Measurements from ENCODE around the gene PHETA2. TPM values are rescaled to one million over a fixed set of nuclear protein-coding genes. Genes with fewer than 3 reads are reported as not detected.

PHETA2 gene
- total RNA-seq, 1 experiment from 2014 or later, result 5.7 TPM

GRCh38 chr22:42039271-42039670 lies 34.8 kb upstream of the PHETA2 start:
- TF ChIP-seq RORB (CRISPR knock-in tag; IDR thresholded peaks at IDR 0.05) (no peak), NFATC4 (CRISPR knock-in tag; IDR thresholded peaks at IDR 0.05) (no peak), TEAD1 (CRISPR knock-in tag; IDR thresholded peaks at IDR 0.05) (no peak), EMX1 (CRISPR knock-in tag; IDR thresholded peaks at IDR 0.05) (no peak), HMGA2 (CRISPR knock-in tag; IDR thresholded peaks at IDR 0.05) (no peak), SP1 (CRISPR knock-in tag; conservative IDR thresholded peaks at IDR 0.05) (no peak), MXD4 (CRISPR knock-in tag; IDR thresholded peaks at IDR 0.05; ENCODE audit: borderline replicate concordance) (no peak), TCF7 (CRISPR knock-in tag; IDR thresholded peaks at IDR 0.05; ENCODE audit: low read depth) (no peak), PRRX2 (CRISPR knock-in tag; IDR thresholded peaks at IDR 0.05) (no peak), ZNF532 (CRISPR knock-in tag; IDR thresholded peaks at IDR 0.05; ENCODE audit: borderline replicate concordance) (no peak), RELA (CRISPR knock-in tag; IDR thresholded peaks at IDR 0.05; ENCODE audit: borderline replicate concordance) (no peak), ZNF219 (CRISPR knock-in tag; IDR thresholded peaks at IDR 0.05; ENCODE audit: borderline replicate concordance) (no peak), ZNF671 (CRISPR knock-in tag; IDR thresholded peaks at IDR 0.05) (no peak)
- TF ChIP-seq, protein P1, sequence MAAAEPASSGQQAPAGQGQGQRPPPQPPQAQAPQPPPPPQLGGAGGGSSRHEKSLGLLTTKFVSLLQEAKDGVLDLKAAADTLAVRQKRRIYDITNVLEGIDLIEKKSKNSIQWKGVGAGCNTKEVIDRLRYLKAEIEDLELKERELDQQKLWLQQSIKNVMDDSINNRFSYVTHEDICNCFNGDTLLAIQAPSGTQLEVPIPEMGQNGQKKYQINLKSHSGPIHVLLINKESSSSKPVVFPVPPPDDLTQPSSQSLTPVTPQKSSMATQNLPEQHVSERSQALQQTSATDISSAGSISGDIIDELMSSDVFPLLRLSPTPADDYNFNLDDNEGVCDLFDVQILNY (CRISPR knock-in tag; IDR thresholded peaks at IDR 0.05), result no peak
- Mint-ChIP-seq H3K36me3 (peaks cover 10% of the 10 kb centered on the region), H3K27ac (no peak overlapping the region), H3K27me3 (ENCODE audit: low read depth) (peaks cover 33% of the 10 kb centered on the region), H3K9me3 (peaks cover 39% of the 10 kb centered on the region), H3K4me3 (no peak overlapping the region), H3K4me1 (no peaks in the 10 kb centered on the region)
- CTCF ChIA-PET, result no interaction called here
- POLR2A ChIA-PET, result no interaction called here
- ATAC-seq (no peak), DNase-seq (ENCODE audit: low spot score) (no peak)

DNA sequence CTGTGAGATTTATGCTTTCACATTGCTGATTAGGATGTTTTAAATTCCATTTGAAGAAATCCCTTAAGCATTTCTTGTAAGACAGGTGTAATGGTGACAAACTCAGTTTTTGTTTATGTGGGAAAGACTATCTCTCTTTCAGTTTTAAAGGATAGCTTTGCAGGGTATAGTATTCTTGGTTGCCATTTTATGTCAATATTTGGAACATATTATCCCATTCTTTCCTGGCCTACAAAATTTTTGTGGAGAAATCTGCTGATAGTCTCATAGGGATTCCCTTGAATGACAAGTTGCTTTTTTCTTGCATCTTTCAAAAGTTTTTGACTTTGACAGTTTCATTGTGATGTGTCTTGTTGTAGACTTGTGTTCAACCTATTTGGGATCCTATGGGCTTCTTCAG lies 32.3 kb upstream of the PHETA2 start:
- peaks cover 29% of the 10 kb centered on the region for H3K27me3 Mint-ChIP-seq (ENCODE audit: low read depth)
- DNase-seq (ENCODE audit: low spot score) (no peak), ATAC-seq (no peak)
- peaks cover 25% of the 10 kb centered on the region for H3K9me3 Mint-ChIP-seq
- POLR2A ChIA-PET, result no interaction called here
- peaks cover 4% of the 10 kb centered on the region for H3K36me3 Mint-ChIP-seq
- no peak overlapping the region for H3K4me3 Mint-ChIP-seq
- CTCF ChIA-PET, result interaction anchor here (1.0 kb wide), 1 partner anchor 116 kb away, joined by 3 read pairs; no protein-coding TSS in a partner anchor
- H3K4me1 Mint-ChIP-seq, result no peaks in the 10 kb centered on the region
- no peak for TF ChIP-seq ZBTB21 (CRISPR knock-in tag; IDR thresholded peaks at IDR 0.05; ENCODE audit: borderline replicate concordance)
- TF ChIP-seq, protein P2, sequence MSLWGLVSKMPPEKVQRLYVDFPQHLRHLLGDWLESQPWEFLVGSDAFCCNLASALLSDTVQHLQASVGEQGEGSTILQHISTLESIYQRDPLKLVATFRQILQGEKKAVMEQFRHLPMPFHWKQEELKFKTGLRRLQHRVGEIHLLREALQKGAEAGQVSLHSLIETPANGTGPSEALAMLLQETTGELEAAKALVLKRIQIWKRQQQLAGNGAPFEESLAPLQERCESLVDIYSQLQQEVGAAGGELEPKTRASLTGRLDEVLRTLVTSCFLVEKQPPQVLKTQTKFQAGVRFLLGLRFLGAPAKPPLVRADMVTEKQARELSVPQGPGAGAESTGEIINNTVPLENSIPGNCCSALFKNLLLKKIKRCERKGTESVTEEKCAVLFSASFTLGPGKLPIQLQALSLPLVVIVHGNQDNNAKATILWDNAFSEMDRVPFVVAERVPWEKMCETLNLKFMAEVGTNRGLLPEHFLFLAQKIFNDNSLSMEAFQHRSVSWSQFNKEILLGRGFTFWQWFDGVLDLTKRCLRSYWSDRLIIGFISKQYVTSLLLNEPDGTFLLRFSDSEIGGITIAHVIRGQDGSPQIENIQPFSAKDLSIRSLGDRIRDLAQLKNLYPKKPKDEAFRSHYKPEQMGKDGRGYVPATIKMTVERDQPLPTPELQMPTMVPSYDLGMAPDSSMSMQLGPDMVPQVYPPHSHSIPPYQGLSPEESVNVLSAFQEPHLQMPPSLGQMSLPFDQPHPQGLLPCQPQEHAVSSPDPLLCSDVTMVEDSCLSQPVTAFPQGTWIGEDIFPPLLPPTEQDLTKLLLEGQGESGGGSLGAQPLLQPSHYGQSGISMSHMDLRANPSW (CRISPR knock-in tag; conservative IDR thresholded peaks at IDR 0.05; ENCODE audit: low read depth), result no peak
- no peak for TF ChIP-seq IRF2 (CRISPR knock-in tag; IDR thresholded peaks at IDR 0.05; ENCODE audit: borderline replicate concordance, low read depth)
- no peak for TF ChIP-seq JAZF1 (CRISPR knock-in tag; IDR thresholded peaks at IDR 0.05)
- TF ChIP-seq OVOL2 (CRISPR knock-in tag; IDR thresholded peaks at IDR 0.05; ENCODE audit: borderline replicate concordance), result no peak
- no peak overlapping the region for H3K27ac Mint-ChIP-seq

Data from WTC11 (cell line).